ENCODE measurements around the gene RAX.

RAX gene

DNA sequence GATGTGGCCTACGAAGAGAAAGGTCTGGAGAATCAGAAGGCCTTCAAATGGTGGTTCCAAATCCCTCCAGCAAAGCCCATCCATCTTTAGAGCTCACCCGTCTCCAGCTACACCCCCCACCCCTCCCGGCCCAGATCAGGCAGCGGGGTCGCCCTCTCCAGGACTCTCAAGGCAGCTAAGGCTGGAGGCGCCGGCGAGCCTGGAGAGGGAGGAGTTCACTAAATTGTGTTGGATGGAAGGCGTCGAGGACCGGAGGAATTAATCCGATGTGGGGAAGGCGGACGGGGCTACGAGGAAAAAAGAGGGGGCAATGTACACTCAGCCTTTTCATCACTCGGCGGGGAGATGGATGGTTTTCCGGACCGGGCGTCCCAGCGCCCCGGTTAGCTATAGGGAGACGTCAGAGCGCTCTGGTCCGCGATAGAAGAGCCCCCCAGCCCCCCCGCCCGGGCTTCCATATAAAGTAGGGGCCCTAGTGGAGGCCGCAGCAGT lies 53.5 kb downstream of the RAX start, which contains the start of gene GRP:
Gene GRP, plus strand, starts transcription at position 487 of the 492 bp plus-strand sequence. CDS start 108 bp downstream, outside the sequence.
- DNase-seq: no peak
- TF ChIP-seq EZH2 (IDR thresholded peaks at IDR 0.05; ENCODE audit: borderline replicate concordance, low read depth, low read length, severe bottlenecking) (no peak), CTCF (IDR thresholded peaks at IDR 0.05; ENCODE audit: borderline replicate concordance, extremely low read depth, low read length, poor library complexity, severe bottlenecking) (no peak)

DNA sequence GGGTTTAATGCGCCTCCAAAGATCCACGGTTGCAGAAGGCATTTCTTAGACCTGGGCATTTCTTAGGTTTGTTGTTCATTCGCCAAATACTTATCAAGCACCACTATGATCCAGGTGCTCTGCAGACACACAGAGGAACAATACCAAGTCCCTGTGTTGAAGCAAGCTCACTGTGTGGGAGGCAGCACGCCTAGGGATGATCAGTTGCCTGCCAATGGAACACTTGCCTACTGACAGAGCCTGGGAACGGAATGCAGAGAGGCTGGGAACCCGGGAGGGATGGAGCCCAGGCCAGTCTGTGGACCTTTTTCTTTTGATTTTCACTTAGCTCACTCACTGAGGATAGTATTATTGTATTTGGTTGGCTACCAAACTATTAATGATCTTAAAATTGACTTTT lies 55.2 kb downstream of the RAX start:
- Histone ChIP-seq H3K27ac (ENCODE audit: low read length) (no peak overlapping the region), H3K27me3 (ENCODE audit: insufficient read depth, low read length, poor library complexity) (peaks cover 2% of the 10 kb centered on the region), H2AFZ (ENCODE audit: low read depth, low read length) (no peak overlapping the region), H3K4me1 (ENCODE audit: insufficient read depth, low read length) (no peaks in the 10 kb centered on the region), H4K20me1 (ENCODE audit: insufficient read depth, low read length) (no peaks in the 10 kb centered on the region), H3K9ac (ENCODE audit: low read depth, low read length) (no peak overlapping the region), H3K79me2 (ENCODE audit: insufficient read depth, low read length) (no peaks in the 10 kb centered on the region), H3K9me3 (ENCODE audit: insufficient read depth, low read length, severe bottlenecking) (no peaks in the 10 kb centered on the region), H3K36me3 (ENCODE audit: insufficient read depth, low read length) (no peaks in the 10 kb centered on the region), H3K4me2 (ENCODE audit: insufficient read depth, low read length) (no peak overlapping the region), H3K4me3 (ENCODE audit: low read depth in 1 of 2, low read length in 2 of 2) (no peak overlapping the region)
- ATAC-seq (ENCODE audit: insufficient read depth, low read depth): no peak
- DNase-seq: no peak
- TF ChIP-seq CTCF (IDR thresholded peaks at IDR 0.05; ENCODE audit: borderline replicate concordance, extremely low read depth, low read length, poor library complexity, severe bottlenecking) (no peak), EZH2 (IDR thresholded peaks at IDR 0.05; ENCODE audit: borderline replicate concordance, low read depth, low read length, severe bottlenecking) (no peak)

More for the DNA sequence above, 53.5 kb downstream of the RAX start, which contains the start of gene GRP:
- Histone ChIP-seq H3K27me3 (ENCODE audit: insufficient read depth, low read length, poor library complexity) (peaks cover 2% of the 10 kb centered on the region), H4K20me1 (ENCODE audit: insufficient read depth, low read length) (no peaks in the 10 kb centered on the region), H3K79me2 (ENCODE audit: insufficient read depth, low read length) (no peaks in the 10 kb centered on the region), H2AFZ (ENCODE audit: low read depth, low read length) (no peak within 1 kb of the TSS), H3K4me3 (ENCODE audit: low read depth in 1 of 2, low read length in 2 of 2) (no peak within 1 kb of the TSS), H3K9ac (ENCODE audit: low read depth, low read length) (no peak within 1 kb of the TSS), H3K27ac (ENCODE audit: low read length) (no peak within 1 kb of the TSS), H3K4me2 (ENCODE audit: insufficient read depth, low read length) (no peak within 1 kb of the TSS), H3K9me3 (ENCODE audit: insufficient read depth, low read length, severe bottlenecking) (no peaks in the 10 kb centered on the region), H3K36me3 (ENCODE audit: insufficient read depth, low read length) (no peaks in the 10 kb centered on the region), H3K4me1 (ENCODE audit: insufficient read depth, low read length) (no peaks in the 10 kb centered on the region)
- ATAC-seq (ENCODE audit: insufficient read depth, low read depth): no peak

Measured in DND-41 (cell line).